ENCODE measurements around the gene OBSCN.
"Not testable (repeated sequence)": the region's sequence is repeated elsewhere in the genome, so short reads cannot be mapped to it uniquely, and the experiment has no call there.

OBSCN gene

DNA sequence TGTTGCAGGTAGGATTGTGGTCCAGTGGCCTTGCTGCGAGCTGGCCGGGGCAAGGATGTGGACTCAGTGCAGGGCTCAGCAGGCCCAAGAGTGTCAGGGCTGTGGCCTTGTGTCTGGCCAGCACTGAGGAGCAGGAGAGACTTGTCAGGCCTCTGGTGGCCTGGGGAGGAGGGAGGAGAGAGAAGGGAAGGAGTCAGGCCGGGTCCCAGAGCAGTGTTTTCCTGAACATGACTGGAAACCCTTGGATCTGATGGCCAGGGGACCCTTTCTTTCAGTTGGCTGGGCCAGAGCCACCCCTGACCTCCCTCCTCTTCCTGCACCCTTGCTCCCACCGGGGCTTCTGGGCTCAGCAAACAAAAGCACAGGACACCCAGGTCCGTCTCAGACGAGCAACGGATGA lies 37.2 kb upstream of the OBSCN start:
- TF ChIP-seq, protein P1, sequence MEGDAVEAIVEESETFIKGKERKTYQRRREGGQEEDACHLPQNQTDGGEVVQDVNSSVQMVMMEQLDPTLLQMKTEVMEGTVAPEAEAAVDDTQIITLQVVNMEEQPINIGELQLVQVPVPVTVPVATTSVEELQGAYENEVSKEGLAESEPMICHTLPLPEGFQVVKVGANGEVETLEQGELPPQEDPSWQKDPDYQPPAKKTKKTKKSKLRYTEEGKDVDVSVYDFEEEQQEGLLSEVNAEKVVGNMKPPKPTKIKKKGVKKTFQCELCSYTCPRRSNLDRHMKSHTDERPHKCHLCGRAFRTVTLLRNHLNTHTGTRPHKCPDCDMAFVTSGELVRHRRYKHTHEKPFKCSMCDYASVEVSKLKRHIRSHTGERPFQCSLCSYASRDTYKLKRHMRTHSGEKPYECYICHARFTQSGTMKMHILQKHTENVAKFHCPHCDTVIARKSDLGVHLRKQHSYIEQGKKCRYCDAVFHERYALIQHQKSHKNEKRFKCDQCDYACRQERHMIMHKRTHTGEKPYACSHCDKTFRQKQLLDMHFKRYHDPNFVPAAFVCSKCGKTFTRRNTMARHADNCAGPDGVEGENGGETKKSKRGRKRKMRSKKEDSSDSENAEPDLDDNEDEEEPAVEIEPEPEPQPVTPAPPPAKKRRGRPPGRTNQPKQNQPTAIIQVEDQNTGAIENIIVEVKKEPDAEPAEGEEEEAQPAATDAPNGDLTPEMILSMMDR (IDR thresholded peaks at IDR 0.05; ENCODE audit: low read length) = no peak
- no peak for TF ChIP-seq EZH2 (IDR thresholded peaks at IDR 0.05; ENCODE audit: borderline replicate concordance, low read length)
- H4K20me1 ChIP-seq (ENCODE audit: insufficient read depth, low read length) = no peaks in the 10 kb centered on the region
- H3K4me2 ChIP-seq (ENCODE audit: low read length) = no peak overlapping the region
- peaks cover 10% of the 10 kb centered on the region for H3K4me1 ChIP-seq (ENCODE audit: insufficient read depth, low read length, severe bottlenecking)
- H3K9me2 ChIP-seq (ENCODE audit: low read depth, low read length) = no peaks in the 10 kb centered on the region
- no peaks in the 10 kb centered on the region for H3F3A ChIP-seq (ENCODE audit: insufficient read depth, low read length)
- H3K9ac ChIP-seq (ENCODE audit: low read length) = no peak overlapping the region
- no peak overlapping the region for H3K4me3 ChIP-seq (ENCODE audit: low read depth, low read length, poor library complexity, severe bottlenecking)
- no peaks in the 10 kb centered on the region for H3K27me3 ChIP-seq (ENCODE audit: insufficient read depth, low read length)
- no peaks in the 10 kb centered on the region for H3K79me2 ChIP-seq (ENCODE audit: insufficient read depth, low read length)
- no peaks in the 10 kb centered on the region for H3K9me3 ChIP-seq (ENCODE audit: low read length)
- no peaks in the 10 kb centered on the region for H3K36me3 ChIP-seq (ENCODE audit: insufficient read depth, low read length)
- no peak overlapping the region for H3K27ac ChIP-seq (ENCODE audit: low read depth, low read length, poor library complexity, severe bottlenecking)
- H2AFZ ChIP-seq (ENCODE audit: low read length) = no peak overlapping the region

DNA sequence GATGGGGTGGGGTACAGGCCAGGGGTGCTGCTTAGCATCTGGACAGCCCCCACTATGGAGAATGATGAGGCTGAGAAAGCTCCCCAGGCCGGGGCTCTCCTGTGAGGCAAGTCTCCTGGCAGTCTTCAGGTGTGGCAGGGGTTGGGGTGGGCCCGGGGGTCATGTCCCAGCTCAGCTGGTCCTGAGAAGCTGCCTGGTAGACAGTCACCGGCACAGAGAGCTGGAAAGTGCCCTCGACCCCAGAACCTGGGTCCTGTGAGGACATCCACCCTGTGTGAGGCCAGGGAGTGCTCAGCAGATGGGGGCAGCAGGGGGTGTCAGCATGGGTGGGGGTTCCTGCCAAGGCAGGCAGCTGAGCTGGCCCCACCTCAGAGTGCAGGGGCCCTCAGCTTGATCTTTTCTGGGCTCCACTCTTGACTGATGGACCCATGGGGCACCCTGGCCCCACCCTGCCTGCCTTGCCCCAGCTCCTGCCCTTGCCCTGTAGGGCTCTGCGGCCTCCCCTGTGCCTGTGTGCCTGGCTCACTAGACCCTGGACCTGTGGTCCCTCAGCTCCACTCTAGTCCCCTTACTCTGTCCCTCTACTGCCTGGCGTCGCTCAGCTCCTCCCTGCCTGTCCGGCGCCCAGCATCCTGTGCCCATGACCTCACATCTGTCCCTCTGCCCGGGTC lies 36.5 kb upstream of the OBSCN start:
- H3K4me2 ChIP-seq (ENCODE audit: low read length) = no peak overlapping the region
- no peak overlapping the region for H3K27ac ChIP-seq (ENCODE audit: low read depth, low read length, poor library complexity, severe bottlenecking)
- no peaks in the 10 kb centered on the region for H3K9me2 ChIP-seq (ENCODE audit: low read depth, low read length)
- no peaks in the 10 kb centered on the region for H3K36me3 ChIP-seq (ENCODE audit: insufficient read depth, low read length)
- no peaks in the 10 kb centered on the region for H3K9me3 ChIP-seq (ENCODE audit: low read length)
- H3K4me3 ChIP-seq (ENCODE audit: low read depth, low read length, poor library complexity, severe bottlenecking) = no peak overlapping the region
- H3K9ac ChIP-seq (ENCODE audit: low read length) = no peak overlapping the region
- TF ChIP-seq EZH2 (IDR thresholded peaks at IDR 0.05; ENCODE audit: borderline replicate concordance, low read length) = no peak
- TF ChIP-seq, protein P1 (IDR thresholded peaks at IDR 0.05; ENCODE audit: low read length) = no peak
- peaks cover 8% of the 10 kb centered on the region for H3K4me1 ChIP-seq (ENCODE audit: insufficient read depth, low read length, severe bottlenecking)
- H2AFZ ChIP-seq (ENCODE audit: low read length) = no peak overlapping the region
- no peaks in the 10 kb centered on the region for H3F3A ChIP-seq (ENCODE audit: insufficient read depth, low read length)
- H3K27me3 ChIP-seq (ENCODE audit: insufficient read depth, low read length) = no peaks in the 10 kb centered on the region
- H4K20me1 ChIP-seq (ENCODE audit: insufficient read depth, low read length) = no peaks in the 10 kb centered on the region
- no peaks in the 10 kb centered on the region for H3K79me2 ChIP-seq (ENCODE audit: insufficient read depth, low read length)

DNA sequence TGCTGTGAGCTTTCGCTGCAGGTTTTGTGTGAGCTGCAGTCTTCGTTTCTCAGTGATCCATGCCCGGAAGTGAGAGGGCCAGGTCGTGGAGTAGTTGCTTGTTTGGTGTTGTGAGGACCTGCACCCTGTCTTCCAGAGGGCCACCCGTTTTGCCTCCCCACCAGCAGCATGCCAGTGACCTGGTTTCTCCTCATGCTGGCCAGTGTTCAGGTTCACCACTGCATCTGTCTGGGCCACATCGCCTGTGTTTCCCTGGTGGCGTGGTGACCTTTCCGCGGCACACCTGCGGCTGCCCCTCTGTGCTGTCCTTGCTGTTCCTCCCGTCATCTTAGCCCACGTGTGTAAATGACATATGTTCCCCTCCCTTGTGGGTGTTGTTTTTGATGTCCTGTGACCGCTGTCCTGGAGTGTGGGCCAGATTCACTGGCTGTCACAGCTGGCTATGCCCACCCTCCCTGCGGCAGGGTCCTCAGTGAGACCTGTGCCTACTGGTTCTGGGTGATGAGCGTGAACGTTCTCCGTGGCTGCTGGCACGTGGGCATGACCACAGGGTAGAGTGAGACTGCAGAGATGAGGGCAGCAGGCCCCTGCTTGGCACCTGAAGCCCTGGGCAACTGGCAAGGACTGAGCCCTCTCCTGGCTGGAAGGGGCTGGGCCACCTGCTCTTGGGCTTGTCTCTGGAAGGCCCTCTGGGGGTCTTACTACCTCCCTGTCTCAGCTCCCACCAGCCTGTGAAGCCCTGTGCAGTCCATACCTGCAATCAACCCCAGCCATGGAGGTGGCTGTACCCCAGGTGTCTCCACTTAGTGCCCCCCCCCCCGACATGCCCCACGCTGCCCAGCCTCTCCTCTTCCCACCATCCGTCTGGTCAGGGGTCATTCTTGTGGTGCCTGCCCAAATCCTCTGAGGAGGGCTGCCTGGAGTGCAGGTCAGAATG lies 35.0 kb upstream of the OBSCN start:
- no peak overlapping the region for H3K4me2 ChIP-seq (ENCODE audit: low read length)
- H4K20me1 ChIP-seq (ENCODE audit: insufficient read depth, low read length) = no peaks in the 10 kb centered on the region
- H3K9ac ChIP-seq (ENCODE audit: low read length) = no peak overlapping the region

DNA sequence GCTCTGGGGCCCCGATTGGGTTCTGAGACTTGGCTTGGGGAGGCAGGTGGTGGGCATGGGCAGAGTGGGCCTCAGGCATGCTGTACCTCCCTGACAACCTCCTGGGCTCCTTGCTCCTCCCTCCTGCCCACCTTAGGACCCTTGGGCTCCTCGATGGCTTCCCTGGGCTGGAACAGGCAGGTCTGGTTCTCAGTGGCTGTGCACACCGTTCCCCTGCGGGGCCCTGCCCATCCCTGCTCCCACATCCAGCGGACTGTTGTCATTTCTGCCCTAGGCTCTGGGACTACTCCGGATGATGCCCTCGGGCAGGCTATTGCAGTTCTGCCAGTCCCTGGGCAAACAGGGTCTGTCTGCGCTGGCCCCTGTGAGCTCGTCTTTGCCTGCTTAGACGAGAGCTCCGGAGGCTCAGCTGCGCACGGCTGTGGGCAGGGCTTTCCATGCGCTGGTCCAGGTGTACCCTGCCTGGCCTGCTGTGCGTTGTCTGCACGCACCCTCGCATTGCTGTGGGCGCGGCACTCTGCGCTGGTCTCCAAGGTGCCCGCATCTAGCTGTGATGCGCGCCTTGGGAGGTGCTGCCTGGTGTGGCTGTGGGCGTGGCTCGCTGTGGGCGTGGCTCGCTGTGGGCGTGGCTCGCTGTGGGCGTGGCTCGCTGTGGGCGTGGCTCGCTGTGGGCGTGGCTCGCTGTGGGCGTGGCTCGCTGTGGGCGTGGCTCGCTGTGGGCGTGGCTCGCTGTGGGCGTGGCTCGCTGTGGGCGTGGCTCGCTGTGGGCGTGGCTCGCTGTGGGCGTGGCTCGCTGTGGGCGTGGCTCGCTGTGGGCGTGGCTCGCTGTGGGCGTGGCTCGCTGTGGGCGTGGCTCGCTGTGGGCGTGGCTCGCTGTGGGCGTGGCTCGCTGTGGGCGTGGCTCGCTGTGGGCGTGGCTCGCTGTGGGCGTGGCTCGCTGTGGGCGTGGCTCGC lies 34.0 kb upstream of the OBSCN start:
- not testable (repeated sequence) for H3F3A ChIP-seq (ENCODE audit: insufficient read depth, low read length); H3K4me2 ChIP-seq (ENCODE audit: low read length); H3K4me1 ChIP-seq (ENCODE audit: insufficient read depth, low read length, severe bottlenecking); H3K9me3 ChIP-seq (ENCODE audit: low read length); H3K9me2 ChIP-seq (ENCODE audit: low read depth, low read length); H4K20me1 ChIP-seq (ENCODE audit: insufficient read depth, low read length); H2AFZ ChIP-seq (ENCODE audit: low read length); H3K79me2 ChIP-seq (ENCODE audit: insufficient read depth, low read length); H3K27ac ChIP-seq (ENCODE audit: low read depth, low read length, poor library complexity, severe bottlenecking); H3K9ac ChIP-seq (ENCODE audit: low read length); H3K27me3 ChIP-seq (ENCODE audit: insufficient read depth, low read length); H3K36me3 ChIP-seq (ENCODE audit: insufficient read depth, low read length); H3K4me3 ChIP-seq (ENCODE audit: low read depth, low read length, poor library complexity, severe bottlenecking)

More for the DNA sequence above, 35.0 kb upstream of the OBSCN start:
- Histone ChIP-seq H3K36me3 (ENCODE audit: insufficient read depth, low read length) (no peaks in the 10 kb centered on the region), H3K27ac (ENCODE audit: low read depth, low read length, poor library complexity, severe bottlenecking) (no peak overlapping the region), H3K9me3 (ENCODE audit: low read length) (no peaks in the 10 kb centered on the region), H3K27me3 (ENCODE audit: insufficient read depth, low read length) (no peaks in the 10 kb centered on the region), H3K79me2 (ENCODE audit: insufficient read depth, low read length) (no peaks in the 10 kb centered on the region), H3K4me3 (ENCODE audit: low read depth, low read length, poor library complexity, severe bottlenecking) (no peak overlapping the region), H3K9me2 (ENCODE audit: low read depth, low read length) (no peaks in the 10 kb centered on the region), H3K4me1 (ENCODE audit: insufficient read depth, low read length, severe bottlenecking) (no peaks in the 10 kb centered on the region), H2AFZ (ENCODE audit: low read length) (no peak overlapping the region), H3F3A (ENCODE audit: insufficient read depth, low read length) (no peaks in the 10 kb centered on the region)
- no peak for TF ChIP-seq EZH2 (IDR thresholded peaks at IDR 0.05; ENCODE audit: borderline replicate concordance, low read length)
- TF ChIP-seq, protein P1 (IDR thresholded peaks at IDR 0.05; ENCODE audit: low read length) = no peak
